Measurements from ENCODE around the gene ZNF423. TPM values are rescaled to one million over a fixed set of nuclear protein-coding genes. Genes with fewer than 3 reads are reported as not detected.

Gene ZNF423
- total RNA-seq, 2 experiments from 2014 or later: not detected

GRCh38 chr16:49846800-49847199 lies 9.1 kb downstream of the ZNF423 start:
- H3K9me3 Mint-ChIP-seq: no peaks in the 10 kb centered on the region
- no peaks in the 10 kb centered on the region for H3K36me3 Mint-ChIP-seq (ENCODE audit: low read depth)
- no peaks in the 10 kb centered on the region for H3K4me1 Mint-ChIP-seq (ENCODE audit: low read depth)
- CTCF ChIA-PET: no interaction called here
- TF ChIP-seq CTCF (IDR thresholded peaks at IDR 0.05): no peak
- no peak overlapping the region for H3K4me3 Mint-ChIP-seq
- H3K27me3 Mint-ChIP-seq: peaks cover 13% of the 10 kb centered on the region
- DNase-seq (no peak), ATAC-seq (no peak)
- POLR2A ChIA-PET: no interaction called here
- intact Hi-C loops (cut with micrococcal nuclease): no loop called here
- H3K27ac Mint-ChIP-seq: no peak overlapping the region

- CTCF ChIA-PET: no interaction called here
- Mint-ChIP-seq H3K4me1 (ENCODE audit: low read depth) (no peaks in the 10 kb centered on the region), H3K9me3 (no peaks in the 10 kb centered on the region), H3K4me3 (no peak overlapping the region), H3K27me3 (peaks cover 23% of the 10 kb centered on the region), H3K36me3 (ENCODE audit: low read depth) (no peaks in the 10 kb centered on the region), H3K27ac (no peak overlapping the region)
- ATAC-seq (no peak), DNase-seq (no peak)
- TF ChIP-seq CTCF (IDR thresholded peaks at IDR 0.05): no peak
- intact Hi-C loops (cut with micrococcal nuclease): no loop called here
- POLR2A ChIA-PET: no interaction called here
Observed at GRCh38 chr16:49844359-49844758, 11.6 kb downstream of the ZNF423 start.

GRCh38 chr16:49843758-49844157 lies 12.2 kb downstream of the ZNF423 start:
- no peaks in the 10 kb centered on the region for H3K9me3 Mint-ChIP-seq
- ChIA-PET POLR2A (no interaction called here), CTCF (no interaction called here)
- DNase-seq (no peak), ATAC-seq (no peak)
- H3K27ac Mint-ChIP-seq: no peak overlapping the region
- H3K36me3 Mint-ChIP-seq (ENCODE audit: low read depth): no peaks in the 10 kb centered on the region
- no peak for TF ChIP-seq CTCF (IDR thresholded peaks at IDR 0.05)
- peaks cover 22% of the 10 kb centered on the region for H3K27me3 Mint-ChIP-seq
- H3K4me3 Mint-ChIP-seq: no peak overlapping the region
- intact Hi-C loops (cut with micrococcal nuclease): no loop called here
- no peaks in the 10 kb centered on the region for H3K4me1 Mint-ChIP-seq (ENCODE audit: low read depth)

- Mint-ChIP-seq H3K9me3 (no peaks in the 10 kb centered on the region), H3K4me1 (ENCODE audit: low read depth) (no peaks in the 10 kb centered on the region), H3K27ac (no peak overlapping the region), H3K36me3 (ENCODE audit: low read depth) (no peaks in the 10 kb centered on the region), H3K27me3 (peaks cover 25% of the 10 kb centered on the region), H3K4me3 (no peak overlapping the region)
- no peak for DNase-seq
- intact Hi-C loops (cut with micrococcal nuclease): no loop called here
- no peak for ATAC-seq
- no peak for TF ChIP-seq CTCF (IDR thresholded peaks at IDR 0.05)
- ChIA-PET CTCF (no interaction called here), POLR2A (no interaction called here)
Observed at GRCh38 chr16:49842972-49843371, 12.9 kb downstream of the ZNF423 start.

- H3K9me3 Mint-ChIP-seq: no peaks in the 10 kb centered on the region
- H3K36me3 Mint-ChIP-seq (ENCODE audit: low read depth): no peaks in the 10 kb centered on the region
- no peak for DNase-seq
- POLR2A ChIA-PET: no interaction called here
- peaks cover 27% of the 10 kb centered on the region for H3K27me3 Mint-ChIP-seq
- H3K4me1 Mint-ChIP-seq (ENCODE audit: low read depth): no peaks in the 10 kb centered on the region
- no peak overlapping the region for H3K4me3 Mint-ChIP-seq
- no peak for TF ChIP-seq CTCF (IDR thresholded peaks at IDR 0.05)
- CTCF ChIA-PET: no interaction called here
- intact Hi-C loops (cut with micrococcal nuclease): no loop called here
- ATAC-seq: no peak
- no peak overlapping the region for H3K27ac Mint-ChIP-seq
Observed at GRCh38 chr16:49839017-49839825, 16.7 kb downstream of the ZNF423 start.

All from activated CD8-positive, alpha-beta T cell treated with anti-CD3 and anti-CD28 coated beads for 36 hours (primary cell).